Hepatocyte (in vitro differentiated cells): ENCODE results near the gene NFKBIA.

Source experiments
- EZH2 ChIP-seq: fragments of 200-600 bp; sonication (generic); IDR thresholded peaks from 2 replicates; pipeline ENCODE4 v1.6.1; 2016; ENCODE audit warnings: antibody characterized with exemption, mild to moderate bottlenecking, borderline replicate concordance
- EZH2phosphoT487 ChIP-seq: fragments of 200-600 bp; sonication (generic); IDR thresholded peaks from one replicate; pipeline ENCODE4 v1.6.1; 2018; ENCODE audit warnings: antibody characterized with exemption, mild to moderate bottlenecking, low read depth, moderate library complexity; ENCODE audit not compliant: unreplicated experiment, severe bottlenecking
- TF ChIP-seq, protein P1 (sequence below): fragments of 200-600 bp; sonication (generic); IDR thresholded peaks from 2 replicates; pipeline ENCODE4 v1.5.1; 2016; ENCODE audit warnings: antibody characterized with exemption, mild to moderate bottlenecking; ENCODE audit not compliant: poor library complexity

GRCh38 chr14:35385042-35385839 is 19.3 kb downstream of the NFKBIA start:
- TF ChIP-seq, protein P1, sequence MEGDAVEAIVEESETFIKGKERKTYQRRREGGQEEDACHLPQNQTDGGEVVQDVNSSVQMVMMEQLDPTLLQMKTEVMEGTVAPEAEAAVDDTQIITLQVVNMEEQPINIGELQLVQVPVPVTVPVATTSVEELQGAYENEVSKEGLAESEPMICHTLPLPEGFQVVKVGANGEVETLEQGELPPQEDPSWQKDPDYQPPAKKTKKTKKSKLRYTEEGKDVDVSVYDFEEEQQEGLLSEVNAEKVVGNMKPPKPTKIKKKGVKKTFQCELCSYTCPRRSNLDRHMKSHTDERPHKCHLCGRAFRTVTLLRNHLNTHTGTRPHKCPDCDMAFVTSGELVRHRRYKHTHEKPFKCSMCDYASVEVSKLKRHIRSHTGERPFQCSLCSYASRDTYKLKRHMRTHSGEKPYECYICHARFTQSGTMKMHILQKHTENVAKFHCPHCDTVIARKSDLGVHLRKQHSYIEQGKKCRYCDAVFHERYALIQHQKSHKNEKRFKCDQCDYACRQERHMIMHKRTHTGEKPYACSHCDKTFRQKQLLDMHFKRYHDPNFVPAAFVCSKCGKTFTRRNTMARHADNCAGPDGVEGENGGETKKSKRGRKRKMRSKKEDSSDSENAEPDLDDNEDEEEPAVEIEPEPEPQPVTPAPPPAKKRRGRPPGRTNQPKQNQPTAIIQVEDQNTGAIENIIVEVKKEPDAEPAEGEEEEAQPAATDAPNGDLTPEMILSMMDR: no peak
- no peak for TF ChIP-seq EZH2phosphoT487
- no peak for TF ChIP-seq EZH2
